Renal cortex interstitium (tissue), 11 donors: ENCODE data around the gene RBM15. TPM values are rescaled to one million over a fixed set of nuclear protein-coding genes. Genes with fewer than 3 reads are reported as not detected.

Experiments used
- DNase-seq, 11 donors: peaks; one replicate each; pipeline ENCODE4 v3.0.0-alpha.2; 2013; ENCODE audit warnings: low read depth in 9 of 11, low spot score in 4 of 11; ENCODE audit errors: extremely low read depth in 1 of 11
- polyA plus RNA-seq, 3 donors: library from polyadenylated mRNA; unstranded; fragments of 120-200 nt; gene quantifications; one replicate each; pipeline ENCODE4 v1.2.1, GENCODE V29; 2013; ENCODE audit not compliant: insufficient read length in 3 of 3

Gene RBM15
- polyA plus RNA-seq, 3 donors = 11.6 to 14.7 (median 11.9) TPM

DNA sequence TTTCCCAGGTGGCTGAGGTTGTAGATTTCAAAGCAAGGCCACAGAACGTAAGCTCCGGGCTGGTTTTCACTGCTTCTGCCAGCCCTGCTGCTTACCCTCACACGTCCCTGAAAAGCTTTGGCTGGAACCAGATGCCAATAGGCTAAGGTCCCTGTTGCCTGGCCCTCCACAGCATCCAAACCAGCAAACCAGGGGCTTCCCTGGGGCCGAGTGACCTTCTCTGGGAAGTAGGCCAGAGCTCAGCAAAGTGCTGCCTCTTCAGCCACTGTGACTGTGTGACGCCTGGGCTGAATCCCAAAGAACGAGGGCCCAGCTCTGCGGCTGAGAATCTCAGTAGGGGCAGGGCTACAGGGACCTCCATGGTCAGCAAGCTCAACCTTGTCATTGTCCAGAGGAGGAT is 28.9 kb upstream of the RBM15 start:
- DNase-seq = no peak

DNA sequence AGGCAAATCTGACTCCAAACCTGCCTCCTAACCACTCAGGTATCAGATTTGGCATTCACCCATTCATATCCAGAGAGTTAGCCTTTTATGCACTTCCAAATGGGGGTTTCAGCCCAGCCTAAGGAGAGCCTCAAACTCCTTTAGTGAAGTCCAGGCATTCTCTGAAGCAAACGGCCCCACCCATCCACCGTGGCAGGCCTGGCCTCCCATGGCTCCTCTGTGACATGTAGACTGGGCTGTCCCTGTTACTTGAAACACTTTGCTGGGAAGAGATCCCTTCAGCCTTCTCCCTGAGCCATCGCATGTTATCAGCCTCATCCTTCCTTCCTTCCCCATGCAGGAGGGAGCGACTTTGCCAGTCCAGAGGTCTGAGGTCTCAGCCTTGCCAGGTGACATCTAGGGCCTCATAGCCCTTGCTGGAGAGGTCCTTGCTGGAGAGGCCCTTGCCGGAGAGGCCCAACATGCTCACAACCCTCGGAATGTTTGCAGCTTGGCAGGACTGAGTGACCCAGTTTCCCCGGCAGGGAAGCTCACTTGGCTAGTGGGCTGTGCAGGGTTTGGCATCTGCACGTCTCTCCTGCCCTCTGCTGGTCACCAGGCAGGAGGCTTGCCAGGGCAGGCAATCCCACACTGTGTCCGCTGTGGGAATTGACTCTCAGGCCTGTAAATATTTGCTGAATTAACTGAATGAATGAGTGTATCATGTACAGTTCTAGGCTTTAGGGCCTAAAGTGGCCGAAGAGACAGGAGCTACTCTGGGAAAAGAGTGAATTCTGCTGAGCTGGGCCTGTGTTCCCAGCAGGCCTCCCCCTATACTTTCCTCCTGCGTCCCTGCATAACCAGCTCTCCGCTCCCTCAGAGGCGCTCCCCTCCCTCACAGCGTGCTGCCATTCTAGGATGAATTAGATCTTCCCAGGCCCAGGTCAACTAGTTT is 26.7 kb upstream of the RBM15 start:
- DNase-seq = peak; percentile 31 to 77 (median 55)

DNA sequence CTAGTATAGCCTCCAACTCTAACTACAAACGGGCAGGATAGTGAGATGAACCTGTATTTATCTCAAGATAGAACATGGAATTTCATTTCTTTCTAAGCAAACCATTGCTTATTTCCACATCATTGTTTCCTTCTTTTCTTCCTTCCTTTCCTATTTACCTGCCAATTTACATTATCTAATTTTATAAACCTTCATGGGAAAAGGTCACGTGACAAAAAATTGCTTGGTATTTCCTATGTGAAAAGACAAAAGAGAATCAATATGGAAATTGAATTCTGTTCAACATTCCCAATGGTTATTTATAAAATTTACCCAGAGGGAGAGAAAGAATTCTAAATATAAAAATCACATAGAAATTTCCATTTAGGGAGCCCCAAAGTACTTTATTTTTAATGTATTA is 22.4 kb upstream of the RBM15 start:
- no peak for DNase-seq

DNA sequence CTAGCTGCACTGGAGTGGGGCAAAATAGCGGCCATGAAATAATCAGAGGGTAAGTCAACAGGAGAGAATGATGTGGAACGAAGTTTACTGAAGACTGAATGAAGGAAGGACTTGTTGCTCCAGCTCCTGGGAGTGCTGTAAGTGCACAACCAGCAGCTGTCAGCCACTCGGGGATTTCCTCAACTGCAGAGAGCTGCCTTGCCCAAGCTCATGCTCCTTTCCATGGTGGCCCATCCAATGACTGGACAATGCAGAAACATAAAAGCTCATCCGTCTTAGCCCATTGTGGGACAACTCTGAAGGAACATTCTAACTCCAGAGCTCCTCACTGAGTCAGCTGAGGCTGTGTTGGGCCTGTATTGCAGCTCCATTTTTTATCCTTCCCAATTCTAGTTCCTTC is 21.1 kb upstream of the RBM15 start:
- no peak for DNase-seq

DNA sequence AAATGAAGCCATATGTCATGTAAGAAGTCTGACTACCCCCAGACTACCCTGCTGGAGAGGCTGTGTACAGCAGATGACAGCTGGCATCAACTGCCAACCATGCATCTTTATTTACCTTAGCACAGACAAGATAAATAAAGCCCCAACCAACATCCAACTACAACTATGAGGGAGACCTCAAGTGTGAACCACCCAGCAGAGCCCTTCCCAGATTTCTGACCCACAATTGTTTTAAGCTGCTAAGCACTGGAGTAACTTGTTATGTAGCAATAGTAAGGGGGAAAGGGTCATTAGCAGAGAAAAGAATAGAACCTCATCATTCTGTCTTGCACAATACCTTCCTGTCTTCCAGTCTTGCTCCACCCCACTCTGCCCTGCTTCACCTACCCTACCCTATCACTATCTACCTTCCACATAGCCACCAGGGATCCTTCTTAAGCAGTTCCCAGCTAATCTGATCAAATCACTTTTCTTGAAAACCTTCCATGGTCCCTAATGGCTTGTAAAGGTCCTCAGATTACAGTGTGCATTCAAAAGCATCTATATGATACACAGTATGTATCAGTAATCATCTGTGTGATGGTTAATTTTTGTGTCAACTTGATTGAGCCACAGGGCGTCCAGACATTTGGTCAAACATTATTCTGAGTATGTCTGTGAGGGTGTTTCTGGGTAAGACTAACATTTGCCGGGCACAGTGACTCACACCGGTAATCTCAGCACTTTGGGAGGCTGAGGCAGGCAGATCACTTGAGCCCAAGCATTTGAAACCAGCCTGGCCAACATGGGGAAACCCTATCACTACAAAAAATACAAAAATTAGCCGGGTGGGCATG is 19.6 kb upstream of the RBM15 start:
- no peak for DNase-seq

DNA sequence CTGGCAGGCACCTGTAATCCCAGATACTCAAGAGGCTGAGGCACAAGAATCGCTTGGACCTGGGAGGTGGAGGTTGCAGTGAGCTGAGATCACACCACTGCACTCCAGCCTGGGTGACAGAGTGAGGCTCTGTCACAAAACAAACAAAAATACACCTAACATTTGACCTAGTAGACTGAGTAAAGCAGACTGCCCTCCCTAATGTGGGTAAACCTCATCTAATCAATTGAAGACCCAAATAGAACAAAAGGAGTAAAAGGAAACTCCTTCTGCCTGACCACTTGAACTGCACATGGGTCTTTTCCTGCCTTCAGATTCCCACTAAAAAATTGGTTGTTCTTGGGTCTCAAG is 19.0 kb upstream of the RBM15 start:
- no peak for DNase-seq

DNA sequence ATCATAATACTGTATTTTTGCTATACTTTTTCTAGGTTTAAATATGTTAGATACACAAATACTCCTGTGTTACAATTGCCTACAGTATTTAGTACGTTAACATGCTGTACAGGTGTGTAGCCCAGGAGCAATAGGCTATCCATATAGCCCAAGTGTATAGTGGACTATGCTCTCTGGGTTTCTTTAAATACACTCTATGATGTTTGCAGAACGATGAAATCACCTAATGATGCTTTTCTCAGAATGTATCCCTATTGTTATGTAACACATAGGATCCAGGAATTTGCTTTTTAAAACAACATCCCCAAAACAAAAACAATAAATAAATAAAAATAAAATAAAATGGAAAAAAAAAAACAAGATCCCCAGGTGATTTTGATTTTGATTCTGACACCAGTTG is 18.1 kb upstream of the RBM15 start:
- no peak for DNase-seq

DNA sequence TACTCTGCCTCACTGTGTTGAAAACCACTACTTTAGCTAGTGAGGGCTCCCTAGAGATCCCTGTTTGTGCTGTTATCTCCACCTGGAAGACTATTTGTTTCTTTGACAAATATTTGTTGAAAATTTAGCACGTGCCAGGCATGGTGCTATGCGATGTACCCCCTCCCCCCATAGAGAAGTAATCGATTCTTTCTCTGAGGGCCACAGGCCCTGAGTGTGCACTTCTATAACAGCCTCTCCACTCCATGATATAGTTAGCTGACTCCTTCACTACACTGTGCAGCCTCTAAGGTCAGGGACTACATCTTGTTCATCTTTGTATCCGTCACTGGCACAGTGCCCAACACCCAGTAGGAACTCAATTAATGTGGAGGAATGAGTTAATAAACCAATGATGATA is 17.3 kb upstream of the RBM15 start:
- DNase-seq = no peak

DNA sequence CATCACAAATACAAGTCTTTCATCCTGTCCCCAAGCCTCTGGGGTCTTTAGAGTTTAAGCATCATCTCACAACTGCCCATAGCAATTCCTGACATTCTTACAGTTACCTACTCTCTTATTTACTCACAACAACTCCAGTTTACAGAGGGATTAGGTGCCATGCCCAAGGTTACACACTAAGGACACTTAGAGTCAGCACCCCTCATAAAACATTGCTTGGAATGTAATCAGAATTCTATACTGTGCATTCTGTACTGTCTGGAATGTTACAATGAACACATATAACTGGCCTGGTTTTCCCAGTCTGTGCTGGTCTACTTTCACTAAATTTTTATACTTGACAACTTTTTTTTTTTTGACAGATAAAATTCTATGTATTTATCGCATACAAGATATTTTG is 14.5 kb upstream of the RBM15 start:
- DNase-seq = no peak

DNA sequence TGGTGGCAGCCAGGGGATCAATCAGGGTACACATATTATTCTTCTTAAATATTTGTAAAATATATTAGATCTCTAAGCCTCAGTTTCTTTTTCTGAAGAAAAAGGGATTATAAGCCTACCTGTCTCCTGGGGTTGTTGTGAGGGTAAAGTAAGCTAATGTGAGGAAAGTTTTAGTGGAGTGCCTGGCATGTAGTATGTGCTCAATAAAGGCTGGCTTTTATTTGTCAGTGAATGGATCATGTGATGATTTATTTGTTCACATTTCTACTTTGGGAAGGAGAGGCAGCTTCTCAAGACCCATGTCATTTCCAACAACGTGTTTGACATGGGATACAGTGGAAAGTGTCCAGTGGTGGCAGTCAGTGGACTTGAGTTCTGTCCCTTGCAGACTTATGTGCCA is 12.4 kb upstream of the RBM15 start:
- DNase-seq = no peak

DNA sequence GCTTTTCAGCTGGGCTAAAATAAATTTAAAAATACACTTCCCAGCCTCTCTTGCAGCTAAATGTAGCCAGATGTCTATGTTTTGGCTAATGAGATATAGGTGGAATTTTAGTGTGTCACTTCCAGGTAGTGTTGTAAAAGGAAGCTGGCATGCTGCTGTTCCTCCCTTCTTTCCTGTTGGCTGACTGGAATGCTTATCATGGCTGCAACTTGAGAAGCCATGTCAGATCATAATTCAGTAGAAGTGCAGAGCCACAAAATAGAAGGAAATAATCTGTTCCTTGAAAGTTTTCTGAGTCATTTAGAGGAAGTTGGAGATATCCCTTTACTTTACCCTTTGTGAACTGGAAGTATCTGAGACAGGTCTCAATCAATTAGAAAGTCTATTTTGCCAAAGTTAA is 10.9 kb upstream of the RBM15 start:
- no peak for DNase-seq

DNA sequence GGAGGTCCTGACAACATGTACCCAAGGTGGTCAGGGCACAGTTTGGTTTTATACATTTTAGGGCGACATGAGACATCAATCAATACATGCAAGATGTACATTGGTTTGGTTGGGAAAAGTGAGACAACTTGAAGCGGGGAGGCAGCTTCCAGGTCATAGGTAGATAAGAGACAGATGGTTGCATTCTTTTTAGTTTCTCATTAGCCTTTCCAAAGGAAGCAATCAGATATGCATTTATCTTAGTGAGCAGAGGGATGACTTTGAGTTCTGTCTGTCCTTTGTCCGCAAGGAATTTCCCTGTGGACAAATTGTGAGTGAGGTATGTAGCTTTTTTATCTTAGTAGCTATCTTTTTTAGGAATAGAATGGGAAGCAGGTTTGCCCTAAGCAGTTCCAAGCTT is 10.5 kb upstream of the RBM15 start:
- DNase-seq = no peak

DNA sequence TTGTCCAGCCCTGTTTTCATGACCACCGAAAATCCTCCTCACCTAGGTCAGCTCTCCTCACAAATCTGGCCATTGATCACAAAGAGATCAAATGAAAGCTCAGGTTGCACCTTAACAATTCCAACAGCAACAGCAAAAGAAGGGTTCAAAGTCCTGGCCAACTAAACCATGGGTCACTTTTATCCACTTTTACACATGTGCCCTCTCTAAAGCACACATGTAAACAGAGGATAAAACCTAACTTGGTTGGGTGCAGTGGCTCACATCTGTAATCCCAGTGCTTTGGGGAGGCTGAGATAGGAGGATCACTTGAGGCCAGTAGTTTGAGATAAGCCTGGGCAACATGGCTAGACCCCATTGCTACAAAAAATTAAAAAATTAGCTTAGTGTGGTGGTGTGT is 3.9 kb upstream of the RBM15 start:
- DNase-seq = no peak

DNA sequence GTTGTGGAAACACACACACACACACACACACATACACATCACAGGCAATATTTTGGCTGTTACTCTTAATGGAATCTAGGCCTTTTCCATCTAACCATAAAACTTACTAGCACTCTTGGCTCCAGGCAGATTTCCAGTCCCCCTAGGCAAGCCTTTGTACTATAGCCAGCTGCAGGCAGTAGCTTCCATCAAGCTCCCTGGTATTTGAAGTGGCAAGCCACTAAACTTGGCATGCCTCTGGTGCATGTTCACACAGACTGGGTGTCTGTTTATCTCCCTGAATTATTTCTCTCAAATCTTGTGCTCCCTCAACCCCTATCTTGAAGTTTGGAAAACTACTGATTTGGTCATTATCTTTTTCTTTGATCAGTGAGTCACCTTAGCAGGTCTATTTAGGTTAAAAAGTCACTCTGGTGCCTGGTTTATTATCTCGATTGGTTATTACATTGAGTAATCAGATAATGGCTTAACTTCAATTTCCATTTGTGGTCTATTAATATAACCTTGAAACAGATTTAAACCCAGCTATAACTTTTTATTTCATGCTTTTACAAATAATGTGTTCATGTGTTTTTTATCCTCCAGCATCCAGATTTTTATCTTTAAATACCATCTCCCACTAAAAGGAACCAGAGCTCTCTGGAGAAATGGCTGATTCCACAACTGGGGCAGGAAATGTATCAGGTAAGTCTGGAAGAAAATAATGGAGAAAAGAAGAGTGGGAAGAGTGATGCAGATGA is 2.7 kb upstream of the RBM15 start:
- no peak for DNase-seq

DNA sequence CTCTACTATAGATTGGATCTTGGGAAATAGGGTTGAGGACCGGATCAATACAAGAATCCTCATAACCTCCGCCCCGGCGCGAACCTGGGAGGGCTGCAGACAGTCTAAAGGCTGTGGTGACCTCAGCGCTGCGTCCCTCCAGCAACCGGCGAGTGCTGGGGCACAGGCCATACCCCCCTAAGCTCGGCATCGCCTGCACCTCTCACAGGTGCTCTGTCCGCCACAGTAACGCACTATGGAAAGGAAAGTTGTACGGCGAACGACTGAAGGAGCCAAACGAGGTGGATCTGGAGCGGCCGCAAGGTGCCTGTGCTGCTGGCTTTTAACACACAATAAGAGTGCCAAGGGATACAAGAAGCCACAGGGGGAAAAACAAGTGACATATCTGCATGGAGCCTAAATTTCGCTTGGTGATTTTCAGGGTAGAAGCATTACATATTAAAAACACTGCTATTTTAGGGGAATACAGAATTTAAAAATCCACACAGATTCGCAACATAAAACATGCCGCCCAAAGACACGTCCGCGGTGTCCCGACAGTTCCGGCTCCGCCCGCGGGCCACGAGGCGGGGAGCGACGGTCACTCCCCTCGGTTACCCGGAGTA is 1.4 kb upstream of the RBM15 start:
- peak in 5 of 11 donors; percentile 18 to 28 (median 22) for DNase-seq

DNA sequence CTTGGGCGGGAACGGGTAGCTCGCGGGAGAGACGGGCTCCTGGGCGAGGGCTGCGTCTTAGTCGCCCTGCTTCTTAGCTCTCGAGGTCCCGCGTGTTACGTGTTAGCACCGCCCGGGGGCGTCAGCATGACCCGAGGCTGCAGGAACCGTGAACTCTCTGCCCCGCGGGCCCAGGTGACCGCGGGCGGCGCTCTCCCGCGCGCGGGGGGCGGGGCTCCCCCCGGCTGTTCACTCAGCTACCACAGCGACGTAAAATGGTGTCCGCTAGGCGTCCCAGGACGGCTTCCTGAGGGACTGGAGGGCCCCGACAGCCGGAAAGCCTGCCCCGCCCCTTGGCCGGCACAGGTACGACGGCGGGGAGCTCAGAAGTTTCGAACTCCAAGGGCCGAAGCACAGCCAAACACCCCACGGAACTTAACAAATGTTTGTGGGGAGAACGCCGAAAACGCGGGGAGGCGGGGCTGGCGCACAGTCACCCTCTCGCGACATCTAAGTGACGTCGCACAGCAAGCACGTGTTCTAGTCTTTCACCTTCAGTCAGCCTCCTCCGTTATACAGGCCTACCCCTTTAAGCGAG is 780 bp upstream of the RBM15 start:
- DNase-seq = peak in 8 of 11 donors; percentile 72 to 92 (median 84)

DNA sequence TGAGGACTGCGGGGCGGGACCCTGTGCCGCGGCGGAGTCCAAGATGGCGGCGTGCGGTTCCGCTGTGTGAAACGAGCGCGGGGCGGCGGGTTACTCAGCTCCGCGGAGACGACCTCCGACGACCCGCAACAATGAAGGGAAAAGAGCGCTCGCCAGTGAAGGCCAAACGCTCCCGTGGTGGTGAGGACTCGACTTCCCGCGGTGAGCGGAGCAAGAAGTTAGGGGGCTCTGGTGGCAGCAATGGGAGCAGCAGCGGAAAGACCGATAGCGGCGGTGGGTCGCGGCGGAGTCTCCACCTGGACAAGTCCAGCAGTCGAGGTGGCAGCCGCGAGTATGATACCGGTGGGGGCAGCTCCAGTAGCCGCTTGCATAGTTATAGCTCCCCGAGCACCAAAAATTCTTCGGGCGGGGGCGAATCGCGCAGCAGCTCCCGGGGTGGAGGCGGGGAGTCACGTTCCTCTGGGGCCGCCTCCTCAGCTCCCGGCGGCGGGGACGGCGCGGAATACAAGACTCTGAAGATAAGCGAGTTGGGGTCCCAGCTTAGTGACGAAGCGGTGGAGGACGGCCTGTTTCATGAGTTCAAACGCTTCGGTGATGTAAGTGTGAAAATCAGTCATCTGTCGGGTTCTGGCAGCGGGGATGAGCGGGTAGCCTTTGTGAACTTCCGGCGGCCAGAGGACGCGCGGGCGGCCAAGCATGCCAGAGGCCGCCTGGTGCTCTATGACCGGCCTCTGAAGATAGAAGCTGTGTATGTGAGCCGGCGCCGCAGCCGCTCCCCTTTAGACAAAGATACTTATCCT is 430 bp downstream of the RBM15 start:
- DNase-seq = peak in 7 of 11 donors; percentile 17 to 51 (median 38)

DNA sequence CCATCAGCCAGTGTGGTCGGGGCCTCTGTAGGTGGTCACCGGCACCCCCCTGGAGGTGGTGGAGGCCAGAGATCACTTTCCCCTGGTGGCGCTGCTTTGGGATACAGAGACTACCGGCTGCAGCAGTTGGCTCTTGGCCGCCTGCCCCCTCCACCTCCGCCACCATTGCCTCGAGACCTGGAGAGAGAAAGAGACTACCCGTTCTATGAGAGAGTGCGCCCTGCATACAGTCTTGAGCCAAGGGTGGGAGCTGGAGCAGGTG is 961 bp downstream of the RBM15 start:
- DNase-seq = no peak
